A549 (cell line): ENCODE data around the gene VIPR2.
"Not testable (repeated sequence)": the region's sequence is repeated elsewhere in the genome, so short reads cannot be mapped to it uniquely, and the experiment has no call there.

ENCODE experiments used
- CTCF ChIP-seq: fragments of >200 bp; sonication (Bioruptor Twin); formaldehyde crosslinking; IDR thresholded peaks from 3 replicates; pipeline ENCODE4 v1.5.1; 2016
- HEYL ChIP-seq: fragments of 250-450 bp; sonication (Bioruptor Pico); IDR thresholded peaks from 2 replicates; pipeline ENCODE4 v1.8.0; 2021; ENCODE audit warnings: mild to moderate bottlenecking, moderate library complexity
- MAFK ChIP-seq: fragments of 450-650 bp; IDR thresholded peaks from 2 replicates; pipeline ENCODE4 v1.6.1; 2014; ENCODE audit not compliant: partially characterized antibody
- POLR2A ChIP-seq: IDR thresholded peaks from 2 replicates; pipeline ENCODE4 v1.6.1; 2012; ENCODE audit warnings: mild to moderate bottlenecking, low read length
- USF2 ChIP-seq: fragments of 450-650 bp; IDR thresholded peaks from 2 replicates; pipeline ENCODE4 v1.6.1; 2014; ENCODE audit warnings: antibody characterized with exemption
- TF ChIP-seq, protein P1 (sequence below): fragments of 250-450 bp; sonication (Bioruptor Pico); IDR thresholded peaks from 2 replicates; pipeline ENCODE4 v1.5.0; 2021; ENCODE audit warnings: mild to moderate bottlenecking, moderate library complexity, borderline replicate concordance

DNA sequence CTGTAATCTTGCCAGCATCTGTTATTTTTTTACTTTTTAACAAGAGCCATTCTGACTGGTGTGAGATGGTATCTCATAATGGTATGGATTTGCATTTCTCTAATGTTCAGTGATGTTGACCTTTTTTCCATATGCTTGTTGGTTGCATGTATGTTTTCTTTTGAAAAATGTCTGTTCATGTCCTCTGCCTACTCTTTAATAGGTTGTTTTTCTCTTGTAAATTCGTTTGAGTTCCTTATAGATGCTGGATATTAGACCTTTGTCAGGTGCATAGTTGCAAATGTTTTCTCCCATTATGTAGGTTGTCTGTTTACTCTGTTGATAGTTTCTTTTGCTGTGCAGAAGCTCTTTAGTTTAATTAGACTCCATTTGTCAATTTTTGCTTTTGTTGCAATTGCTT, 20.9 kb downstream of the VIPR2 start:
- not testable (repeated sequence) for TF ChIP-seq MAFK, HEYL, USF2, POLR2A, CTCF
- TF ChIP-seq, protein P1, sequence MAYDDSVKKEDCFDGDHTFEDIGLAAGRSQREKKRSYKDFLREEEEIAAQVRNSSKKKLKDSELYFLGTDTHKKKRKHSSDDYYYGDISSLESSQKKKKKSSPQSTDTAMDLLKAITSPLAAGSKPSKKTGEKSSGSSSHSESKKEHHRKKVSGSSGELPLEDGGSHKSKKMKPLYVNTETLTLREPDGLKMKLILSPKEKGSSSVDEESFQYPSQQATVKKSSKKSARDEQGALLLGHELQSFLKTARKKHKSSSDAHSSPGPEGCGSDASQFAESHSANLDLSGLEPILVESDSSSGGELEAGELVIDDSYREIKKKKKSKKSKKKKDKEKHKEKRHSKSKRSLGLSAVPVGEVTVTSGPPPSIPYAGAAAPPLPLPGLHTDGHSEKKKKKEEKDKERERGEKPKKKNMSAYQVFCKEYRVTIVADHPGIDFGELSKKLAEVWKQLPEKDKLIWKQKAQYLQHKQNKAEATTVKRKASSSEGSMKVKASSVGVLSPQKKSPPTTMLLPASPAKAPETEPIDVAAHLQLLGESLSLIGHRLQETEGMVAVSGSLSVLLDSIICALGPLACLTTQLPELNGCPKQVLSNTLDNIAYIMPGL (CRISPR knock-in tag) = not testable (repeated sequence)
